AML-193 (cell line): ENCODE measurements around the gene FZR1.
"Not testable (repeated sequence)": the region's sequence is repeated elsewhere in the genome, so short reads cannot be mapped to it uniquely, and the experiment has no call there.

Experiments used
- DNase-seq, 2 experiments: peaks; one replicate each; lab custom pipeline; 2025; lab: John Stamatoyannopoulos, UW

Gene FZR1

DNA sequence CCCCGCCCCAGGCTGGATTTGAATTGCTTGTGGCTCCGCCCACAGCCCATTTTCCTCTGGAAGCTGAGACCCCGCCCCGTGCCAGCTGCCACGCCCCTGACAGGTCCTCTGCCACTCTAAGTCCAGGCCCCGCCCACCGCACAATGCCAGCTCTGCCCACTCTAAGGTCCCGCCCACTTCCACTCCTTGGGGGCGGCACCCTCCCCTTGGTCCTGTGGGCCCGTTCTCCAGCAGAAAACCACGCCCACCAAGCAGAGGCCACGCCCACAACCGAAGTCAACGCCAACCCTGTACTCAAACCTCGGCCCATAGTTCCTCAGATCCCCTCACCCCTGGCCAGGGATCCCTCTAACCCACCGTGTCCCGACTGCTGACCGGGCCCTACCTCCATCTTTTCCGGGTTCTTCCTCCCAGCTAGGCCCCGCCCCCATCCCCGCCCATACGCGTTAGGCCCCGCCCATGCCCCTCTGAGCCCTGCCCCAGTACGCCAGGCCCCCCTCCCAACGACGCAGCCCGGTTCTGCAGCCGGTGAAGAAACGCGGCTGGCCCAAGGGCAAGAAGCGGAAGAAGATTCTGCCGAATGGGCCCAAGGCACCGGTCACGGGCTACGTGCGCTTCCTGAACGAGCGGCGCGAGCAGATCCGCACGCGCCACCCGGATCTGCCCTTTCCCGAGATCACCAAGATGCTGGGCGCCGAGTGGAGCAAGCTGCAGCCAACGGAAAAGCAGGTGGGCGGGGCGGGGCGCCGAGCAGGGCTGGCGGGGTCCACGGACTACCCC, 67.9 kb downstream of the FZR1 start:
- DNase-seq, result peak; percentile 20 to 45

DNA sequence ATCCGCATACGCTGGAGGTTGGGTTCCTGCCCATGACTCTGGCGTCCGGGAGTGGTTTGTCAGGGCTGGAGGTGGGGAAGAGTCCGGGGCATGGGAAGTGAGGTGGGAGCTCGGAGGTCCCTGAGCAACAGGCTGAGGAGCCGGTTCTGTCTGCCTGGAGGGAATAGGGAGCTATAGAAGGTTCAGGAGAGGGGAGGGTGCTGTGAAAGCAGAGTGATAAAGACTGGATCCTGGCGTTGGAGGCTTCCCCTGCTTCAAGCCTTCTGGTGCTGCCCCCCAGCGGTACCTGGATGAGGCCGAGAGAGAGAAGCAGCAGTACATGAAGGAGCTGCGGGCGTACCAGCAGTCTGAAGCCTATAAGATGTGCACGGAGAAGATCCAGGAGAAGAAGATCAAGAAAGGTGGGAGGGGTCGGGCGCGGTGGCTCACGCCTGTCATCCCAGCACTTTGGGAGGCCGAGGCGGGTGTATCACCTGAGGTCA, 69.2 kb downstream of the FZR1 start:
- DNase-seq, result no peak

DNA sequence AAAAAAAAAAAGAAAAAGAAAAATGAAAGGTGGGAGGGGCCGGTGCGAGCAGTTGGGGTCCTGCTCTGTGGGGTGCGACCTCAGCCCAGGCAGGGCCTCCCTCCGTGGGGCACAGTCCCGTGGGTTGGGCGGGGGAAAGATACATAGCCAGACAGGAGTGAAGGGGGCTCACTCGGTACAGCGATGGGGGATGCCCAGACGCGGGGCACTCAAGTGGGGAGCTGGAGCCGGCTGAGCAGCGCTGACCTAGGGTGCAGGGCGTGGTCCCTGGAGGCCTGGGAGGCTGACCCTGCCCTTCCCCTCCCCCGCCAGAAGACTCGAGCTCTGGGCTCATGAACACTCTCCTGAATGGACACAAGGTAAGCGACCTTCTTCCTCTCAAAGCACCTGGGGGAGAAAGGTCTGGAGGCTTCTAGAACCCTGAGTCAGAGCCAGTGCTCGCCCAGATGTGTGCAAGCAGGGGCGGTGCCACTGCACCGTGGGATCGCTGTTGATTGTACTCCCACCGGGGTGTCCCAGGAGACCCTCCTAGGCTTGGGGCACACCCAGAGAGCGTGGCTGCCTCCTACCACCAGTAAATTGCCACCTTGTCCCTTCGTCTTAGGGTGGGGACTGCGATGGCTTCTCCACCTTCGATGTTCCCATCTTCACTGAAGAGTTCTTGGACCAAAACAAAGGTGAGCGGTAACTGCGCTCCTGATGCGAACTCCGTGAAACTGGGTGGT, 70.0 kb downstream of the FZR1 start:
- DNase-seq, result no peak

DNA sequence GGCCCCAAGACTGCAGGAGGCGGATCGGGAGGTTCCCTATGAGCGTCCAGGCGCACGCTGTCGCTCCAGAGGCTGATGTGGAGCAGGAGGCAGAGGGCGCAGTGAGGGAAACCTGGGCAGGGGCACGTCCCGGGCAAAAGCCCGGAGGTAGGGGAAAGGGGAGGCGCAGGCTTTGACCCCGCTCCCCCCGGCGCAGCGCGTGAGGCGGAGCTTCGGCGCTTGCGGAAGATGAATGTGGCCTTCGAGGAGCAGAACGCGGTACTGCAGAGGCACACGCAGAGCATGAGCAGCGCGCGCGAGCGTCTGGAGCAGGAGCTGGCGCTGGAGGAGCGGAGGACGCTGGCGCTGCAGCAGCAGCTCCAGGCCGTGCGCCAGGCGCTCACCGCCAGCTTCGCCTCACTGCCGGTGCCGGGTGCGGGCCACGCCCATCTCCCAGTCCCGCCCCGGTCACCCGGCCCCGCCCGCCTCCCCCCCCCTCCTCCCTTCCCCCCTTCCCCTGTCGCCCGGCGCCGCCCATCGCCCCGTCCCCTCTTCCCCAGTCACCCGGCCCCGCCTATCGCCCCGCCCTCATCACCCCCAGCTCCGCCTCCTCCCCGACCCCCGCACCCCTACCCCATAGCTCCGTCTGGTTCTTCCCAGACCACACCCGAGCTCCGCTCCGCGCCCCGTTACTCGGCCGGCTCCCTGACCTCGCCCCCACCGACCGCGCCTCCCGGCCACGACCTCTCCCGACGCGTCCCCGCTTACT, 70.8 kb downstream of the FZR1 start:
- no peak for DNase-seq

DNA sequence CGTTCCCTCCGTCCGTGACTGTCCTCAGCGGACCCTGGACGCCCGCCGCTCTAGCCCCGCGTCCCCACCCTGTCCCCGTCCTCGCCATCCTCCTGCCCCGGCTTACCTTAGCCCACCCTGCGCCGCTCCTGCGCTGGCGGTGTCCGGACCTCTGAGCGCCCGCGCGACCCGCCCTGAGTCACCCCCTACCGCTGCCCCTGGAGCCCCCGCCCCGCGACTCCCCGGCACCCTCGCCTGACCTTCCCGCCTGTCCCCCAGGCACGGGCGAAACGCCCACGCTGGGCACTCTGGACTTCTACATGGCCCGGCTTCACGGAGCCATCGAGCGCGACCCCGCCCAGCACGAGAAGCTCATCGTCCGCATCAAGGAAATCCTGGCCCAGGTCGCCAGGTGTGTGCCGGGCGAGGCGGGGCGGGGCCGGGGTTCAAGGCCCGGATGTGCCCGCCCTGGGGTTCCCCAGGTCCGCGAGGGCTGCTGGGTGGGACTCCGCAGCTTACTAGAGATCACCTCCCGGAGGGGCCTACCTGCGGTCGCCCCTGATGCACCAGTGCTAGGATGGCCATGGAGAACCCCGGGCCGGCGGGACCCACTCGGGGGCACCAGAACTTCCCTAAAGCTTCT, 71.7 kb downstream of the FZR1 start:
- DNase-seq, result no peak

DNA sequence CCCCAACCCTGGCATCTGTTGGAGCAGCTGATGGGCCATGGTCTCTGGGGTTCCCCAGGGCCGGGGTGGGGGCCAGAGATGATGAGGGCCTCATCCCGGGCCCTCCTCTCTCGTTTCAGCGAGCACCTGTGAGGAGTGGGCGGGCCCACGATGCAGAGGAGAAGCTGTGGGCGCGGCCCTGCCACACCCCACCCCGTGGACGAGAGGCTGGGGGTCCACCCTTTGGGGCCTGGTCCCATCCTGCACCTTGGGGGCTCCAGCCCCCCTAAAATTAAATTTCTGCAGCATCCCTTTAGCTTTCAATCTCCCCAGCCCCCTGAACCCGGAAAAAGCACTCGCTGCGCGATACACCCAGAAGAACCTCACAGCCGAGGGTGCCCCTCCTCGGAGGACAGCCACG, 72.3 kb downstream of the FZR1 start:
- no peak for DNase-seq

DNA sequence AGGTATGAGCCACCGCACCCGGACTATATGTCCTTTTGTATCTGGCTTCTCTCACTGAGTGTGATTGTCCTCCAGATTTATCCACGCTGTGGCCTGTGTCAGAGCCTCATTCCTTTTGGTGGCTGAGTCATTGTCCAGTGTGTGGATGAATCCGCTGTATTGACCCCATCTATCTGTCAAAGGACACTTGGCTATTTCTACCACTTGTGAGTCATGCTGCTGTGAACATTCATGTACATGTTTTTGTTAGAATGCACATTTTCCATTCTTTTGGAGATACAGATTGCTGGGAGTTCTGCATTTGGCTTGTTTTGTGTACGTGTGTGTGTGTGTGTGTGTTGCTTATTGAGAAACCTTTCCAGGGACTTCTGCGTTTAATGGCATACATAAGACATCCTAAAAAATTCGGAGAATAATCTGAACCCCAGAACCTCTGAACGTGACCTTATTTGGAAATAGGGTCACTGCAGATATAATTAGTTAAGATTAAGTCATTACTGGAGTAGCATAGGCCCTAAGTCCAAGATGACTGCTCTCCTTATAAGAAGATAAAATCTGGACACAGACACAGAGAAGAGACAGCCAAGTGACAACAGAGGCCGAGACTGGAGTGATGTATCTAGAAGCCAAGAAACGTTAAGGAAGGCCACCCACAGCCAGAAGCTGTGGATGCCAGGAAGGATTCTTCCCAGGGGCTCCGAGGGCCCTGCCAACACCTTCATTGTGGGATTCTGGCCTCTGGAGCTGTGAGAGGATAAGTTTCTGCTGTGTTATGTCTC, 74.2 kb downstream of the FZR1 start:
- DNase-seq, result no peak

DNA sequence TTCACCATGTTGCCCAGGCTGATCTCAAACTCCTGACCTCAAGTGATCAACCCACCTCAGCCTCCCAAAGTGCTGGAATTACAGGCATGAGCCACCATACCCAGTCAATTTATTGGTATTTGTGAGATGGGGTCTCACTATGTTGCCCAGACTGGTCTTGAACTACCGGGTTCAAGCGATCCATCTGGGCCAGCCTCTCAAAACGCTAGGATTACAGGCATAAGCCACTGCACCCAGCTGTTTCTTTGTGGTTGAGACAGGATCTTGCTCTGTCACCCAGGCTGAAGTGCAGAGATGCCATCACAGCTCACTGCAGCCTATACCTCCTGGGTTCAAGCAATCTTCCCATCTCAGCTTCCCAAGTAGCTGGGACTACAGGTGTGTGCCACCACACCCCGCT, 75.7 kb downstream of the FZR1 start:
- DNase-seq, result not testable (repeated sequence)

DNA sequence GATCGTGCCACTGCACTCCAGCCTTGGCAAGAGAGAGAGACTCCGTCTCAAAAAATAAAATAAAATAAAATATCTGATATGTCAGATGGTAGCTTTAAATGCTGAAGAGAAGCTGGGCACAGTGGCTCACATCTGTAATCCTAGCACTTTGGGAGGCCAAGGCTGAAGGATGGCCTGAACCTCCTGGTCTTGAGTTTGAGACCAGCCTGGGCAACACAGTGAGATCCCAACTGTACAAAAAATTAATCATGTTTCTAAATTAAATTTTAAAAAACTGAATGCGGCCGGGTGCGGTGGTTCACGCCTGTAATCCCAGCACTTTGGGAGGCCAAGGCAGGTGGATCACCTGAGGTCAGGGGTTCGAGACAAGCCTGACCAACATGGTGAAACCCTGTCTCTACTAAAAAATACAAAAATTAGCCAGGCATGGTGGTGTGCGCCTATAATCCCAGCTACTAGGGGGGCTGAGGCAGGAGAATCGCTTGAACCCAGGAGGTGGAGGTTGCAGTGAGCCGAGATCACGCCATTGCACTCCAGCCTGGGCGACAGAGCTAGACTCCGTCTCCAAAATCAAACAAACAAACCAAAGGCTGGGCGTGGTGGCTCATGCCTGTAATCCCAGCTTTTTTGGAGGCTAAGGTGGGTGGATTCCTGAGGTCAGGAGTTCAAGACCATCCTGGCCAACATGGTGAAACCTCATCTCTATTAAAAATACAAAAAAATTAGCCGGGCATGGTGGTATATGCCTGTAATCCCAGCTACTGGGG, 78.1 kb downstream of the FZR1 start:
- not testable (repeated sequence) for DNase-seq

DNA sequence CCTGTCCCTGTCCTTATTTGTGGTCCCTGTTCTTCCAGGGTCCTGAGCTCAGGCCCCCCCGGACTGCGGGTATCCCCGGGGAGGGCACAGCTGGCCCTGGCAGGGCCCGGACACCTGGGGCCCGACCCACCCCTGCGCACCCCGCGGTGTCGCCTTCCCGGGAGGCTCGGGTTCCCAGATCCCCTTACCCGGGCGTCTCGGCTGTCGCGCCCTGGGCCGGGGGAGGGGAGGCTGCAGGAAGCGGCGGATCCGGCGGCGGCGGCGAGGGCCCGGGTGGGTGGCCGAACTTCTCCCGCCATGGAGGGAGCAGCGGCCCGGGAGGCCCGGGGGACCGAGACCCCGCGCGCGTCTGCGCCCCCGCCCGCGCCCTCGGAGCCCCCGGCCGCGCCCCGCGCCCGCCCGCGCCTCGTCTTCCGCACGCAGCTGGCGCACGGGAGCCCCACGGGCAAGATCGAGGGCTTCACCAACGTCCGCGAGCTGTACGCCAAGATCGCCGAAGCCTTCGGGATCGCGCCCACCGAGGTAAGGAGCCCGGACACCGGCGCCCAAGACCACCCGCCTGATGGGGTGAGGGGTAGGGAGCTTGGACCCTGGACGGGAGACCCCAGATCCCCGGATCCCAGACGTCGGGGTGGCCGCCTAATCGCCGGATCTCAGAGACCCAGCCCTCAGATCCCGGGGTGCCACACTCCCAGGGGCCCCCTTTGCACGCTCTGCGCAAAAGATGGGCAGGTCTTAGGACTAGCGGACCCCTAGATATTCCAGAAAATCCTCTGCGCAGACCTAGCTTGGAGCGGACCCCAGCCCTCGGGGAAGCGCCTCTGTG, 79.4 kb downstream of the FZR1 start, which contains the start of gene GIPC3:
Gene GIPC3 (plus strand): TSS at position 178 of the 826 bp plus-strand sequence. CDS start 120 bp downstream, at position 298.
- DNase-seq, result no peak

DNA sequence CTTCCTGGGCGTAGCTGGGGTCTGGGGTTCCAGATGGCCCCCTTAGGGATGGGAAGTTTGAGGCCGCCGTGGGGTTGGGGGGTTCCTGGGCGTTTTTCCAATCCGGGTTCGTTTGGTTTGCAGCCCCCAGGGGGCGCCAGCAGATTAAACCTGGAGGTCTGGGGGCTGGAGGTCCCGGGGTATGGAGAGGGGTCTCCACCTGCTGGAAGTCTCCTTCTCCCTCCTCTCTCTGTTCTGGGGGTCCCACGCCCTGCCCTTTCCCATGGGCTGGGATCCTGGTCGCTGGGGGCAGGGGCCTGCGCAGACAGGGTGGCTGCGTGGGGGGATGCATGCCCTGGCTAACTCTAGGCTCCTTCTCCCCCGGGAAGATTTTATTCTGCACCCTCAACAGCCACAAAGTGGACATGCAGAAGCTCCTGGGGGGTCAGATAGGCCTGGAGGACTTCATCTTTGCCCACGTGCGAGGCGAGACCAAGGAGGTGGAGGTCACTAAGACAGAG, 80.1 kb downstream of the FZR1 start:
- DNase-seq, result no peak

DNA sequence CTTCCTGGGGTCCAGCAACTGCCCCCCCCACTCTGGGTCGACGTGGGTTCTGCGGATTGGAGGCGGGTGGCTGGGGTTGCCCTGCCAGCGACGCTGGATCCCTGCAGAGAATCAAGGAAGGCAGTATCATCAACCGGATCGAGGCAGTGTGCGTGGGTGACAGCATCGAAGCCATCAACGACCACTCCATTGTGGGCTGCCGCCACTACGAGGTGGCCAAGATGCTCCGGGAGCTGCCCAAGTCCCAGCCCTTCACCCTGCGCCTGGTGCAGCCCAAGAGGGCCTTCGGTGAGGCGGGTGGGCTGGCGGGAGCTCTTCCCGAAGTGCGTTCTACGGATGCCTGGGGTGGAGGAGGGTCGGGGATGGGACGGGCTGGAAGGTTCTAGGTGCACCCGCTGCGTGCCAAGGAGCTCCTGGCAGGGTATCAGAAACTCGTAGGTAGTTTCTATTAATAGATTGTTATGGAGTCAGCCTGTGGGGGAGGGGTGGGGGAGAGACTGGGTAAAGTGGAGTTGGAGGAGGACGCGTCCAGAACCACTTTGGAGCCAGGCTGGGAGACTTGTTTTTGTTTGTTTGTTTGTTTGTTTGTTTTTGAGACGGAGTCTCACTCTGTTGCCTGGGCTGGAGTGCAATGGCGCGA, 80.7 kb downstream of the FZR1 start:
- no peak for DNase-seq
